Stimulated activated naive CD8-positive, alpha-beta T cell treated with anti-CD3 and anti-CD28 coated beads, Interleukin-15, Interleukin-2, amounts not matched to agents 100 U/mL and 50 U/mL, for 24 hours (primary cell): ENCODE measurements around the gene CACNA1H.
A peak's percentile ranks its signal among the peaks of the same experiment; 100 is the strongest.
"Not testable (repeated sequence)": the region's sequence is repeated elsewhere in the genome, so short reads cannot be mapped to it uniquely, and the experiment has no call there.

ENCODE experiments used
- ATAC-seq: fragments of 150-1000 bp; cut with Tn5 transposase; one replicate; pipeline ENCODE4 v1.10.0; 2021
- DNase-seq: peaks from one replicate; pipeline ENCODE4 v3.0.0; 2021

The CACNA1H gene

GRCh38 chr16:1175566-1176279, 22.8 kb downstream of the CACNA1H start:
- ATAC-seq (no peak), DNase-seq (no peak)

DNA sequence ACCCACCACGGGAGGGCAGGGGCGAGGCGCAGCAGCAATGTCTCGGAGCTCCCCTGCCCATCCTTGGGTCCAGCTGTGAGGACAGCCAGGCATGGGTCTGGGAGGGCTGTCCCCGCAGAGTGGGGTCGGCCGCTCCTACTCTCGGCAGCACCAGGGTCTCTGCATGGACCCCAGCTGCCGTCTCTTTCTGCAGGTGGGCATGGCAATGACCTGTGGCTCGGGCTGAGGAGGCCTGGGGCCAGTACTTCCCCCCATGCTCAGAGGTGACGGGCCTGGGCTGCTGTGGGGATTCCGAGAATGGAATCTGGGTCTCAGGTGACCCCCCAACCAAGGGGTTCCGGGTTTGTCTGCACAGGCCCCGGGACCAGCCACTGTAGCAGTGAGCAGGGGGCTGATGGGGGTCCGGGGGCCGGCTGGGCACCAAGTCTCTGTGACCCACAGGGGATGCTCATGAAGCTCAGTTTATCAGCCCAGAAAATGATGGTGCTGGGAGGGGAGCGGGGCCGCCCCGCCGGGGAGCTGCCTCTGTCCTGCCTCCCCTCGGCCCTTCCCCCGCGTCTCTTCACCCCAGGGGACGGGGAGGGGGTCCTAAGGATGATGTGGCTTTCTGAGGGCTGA, 23.5 kb downstream of the CACNA1H start:
- ATAC-seq (no peak), DNase-seq (no peak)

DNA sequence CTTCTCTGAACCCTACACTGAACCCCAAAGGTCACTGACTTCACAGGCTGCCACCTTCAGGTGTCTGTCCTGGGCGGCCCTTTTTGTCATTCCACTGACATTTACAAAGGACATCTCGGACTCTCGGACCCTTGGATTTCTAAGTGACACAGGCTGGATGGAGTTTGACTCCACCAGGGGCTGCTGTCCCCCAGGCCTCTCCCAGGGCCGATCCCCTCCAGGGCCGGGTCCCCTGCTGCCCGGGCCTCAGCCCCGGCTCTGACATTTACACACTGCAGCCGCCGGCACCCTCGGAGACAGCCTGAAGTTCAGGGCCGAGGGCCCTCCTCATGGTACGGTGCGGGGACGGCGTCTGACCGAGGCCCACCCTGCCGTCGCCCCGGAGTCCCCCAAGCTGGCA, 24.1 kb downstream of the CACNA1H start:
- ATAC-seq: no peak
- no peak for DNase-seq

GRCh38 chr16:1177750-1178149, 24.8 kb downstream of the CACNA1H start:
- ATAC-seq (no peak), DNase-seq (no peak)

- ATAC-seq (no peak), DNase-seq (no peak)
Observed at GRCh38 chr16:1178295-1178910, 25.5 kb downstream of the CACNA1H start.

DNA sequence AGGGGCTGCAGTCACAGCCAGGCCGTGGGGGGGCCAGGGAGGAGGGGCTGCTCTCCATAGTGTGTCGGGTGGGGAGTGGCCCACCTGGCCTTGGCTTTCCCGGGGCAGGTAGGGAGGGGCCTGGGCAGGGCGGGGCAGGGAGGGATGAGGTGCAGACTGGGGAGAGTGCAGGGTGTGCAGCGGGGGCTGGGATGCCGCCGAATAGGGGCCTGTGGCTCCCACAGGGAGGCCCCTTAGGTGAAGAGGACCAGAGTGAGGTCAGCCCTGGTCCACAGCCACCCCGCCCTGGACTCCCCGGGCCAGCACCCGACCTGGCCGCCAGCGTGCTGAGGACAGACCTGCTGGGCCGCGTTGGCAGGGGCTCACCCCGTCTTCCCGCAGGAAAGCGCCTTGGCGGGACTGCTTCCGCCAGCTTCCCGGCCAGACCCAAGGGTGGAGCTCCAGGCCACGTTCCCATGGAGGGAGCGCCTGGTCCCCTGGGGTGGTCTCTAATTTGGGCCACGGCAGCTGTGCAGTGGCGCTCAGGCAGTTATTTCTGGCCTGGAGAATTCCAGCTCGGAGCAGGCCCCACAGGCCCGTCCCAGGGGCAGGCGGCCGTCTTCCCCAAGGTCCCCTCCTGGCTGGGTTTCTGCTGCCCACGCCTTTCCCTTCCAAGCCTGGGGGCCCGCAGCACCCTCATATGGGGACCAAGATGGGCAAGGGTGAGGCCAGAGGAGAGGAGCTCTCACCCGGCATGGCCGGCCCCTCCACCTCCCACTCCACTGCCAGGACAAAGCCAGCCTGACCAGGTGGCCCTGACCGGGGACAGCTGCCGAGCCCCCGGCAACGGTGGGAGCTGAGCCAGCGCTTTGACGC, 27.9 kb downstream of the CACNA1H start:
- no peak for ATAC-seq

DNA sequence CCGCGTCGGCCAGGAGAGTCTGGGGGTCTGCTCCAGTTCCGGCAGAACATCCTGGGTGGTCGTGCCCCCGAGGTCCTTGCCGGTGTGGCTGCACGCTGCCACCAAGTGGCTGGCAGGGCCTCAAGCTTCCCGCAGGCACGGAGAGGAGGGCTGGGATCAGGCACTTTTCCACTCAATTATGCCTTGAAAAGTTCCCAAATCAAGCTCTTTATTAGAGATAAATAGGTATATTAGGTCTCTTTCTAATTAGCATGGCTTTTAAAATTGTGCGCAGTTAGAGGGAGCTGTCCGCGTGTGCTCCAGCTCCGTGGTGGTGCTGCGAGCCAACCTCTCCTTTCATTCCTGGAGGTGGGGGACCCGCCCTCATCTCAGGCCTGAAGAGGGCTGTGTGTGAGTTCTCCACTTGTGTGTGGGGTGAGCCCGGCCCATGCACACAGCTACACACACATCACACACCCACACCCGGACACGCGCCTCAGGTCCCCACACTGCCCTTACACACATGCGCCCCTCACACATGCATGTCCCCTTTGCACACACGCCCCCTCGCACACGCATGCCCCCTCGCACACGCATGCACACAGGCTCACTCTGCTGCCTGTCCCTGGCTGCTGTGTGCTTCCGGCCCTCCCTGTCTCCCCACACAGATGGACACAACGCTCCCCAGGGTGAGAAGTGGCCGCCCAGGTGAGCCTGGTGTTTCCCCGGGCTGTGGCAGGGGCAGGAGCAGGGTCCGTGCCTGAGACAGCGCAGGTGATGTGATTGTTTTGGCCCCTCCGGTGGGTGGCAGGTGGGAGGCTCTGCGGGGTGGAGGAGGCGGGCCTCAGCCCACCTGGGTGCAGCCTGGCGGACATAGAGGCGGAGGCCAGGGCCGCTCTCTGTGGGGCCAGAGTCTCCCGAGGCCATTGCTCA, 28.8 kb downstream of the CACNA1H start:
- ATAC-seq: no peak
- DNase-seq: no peak

More for the DNA sequence above, 27.9 kb downstream of the CACNA1H start:
- no peak for DNase-seq

DNA sequence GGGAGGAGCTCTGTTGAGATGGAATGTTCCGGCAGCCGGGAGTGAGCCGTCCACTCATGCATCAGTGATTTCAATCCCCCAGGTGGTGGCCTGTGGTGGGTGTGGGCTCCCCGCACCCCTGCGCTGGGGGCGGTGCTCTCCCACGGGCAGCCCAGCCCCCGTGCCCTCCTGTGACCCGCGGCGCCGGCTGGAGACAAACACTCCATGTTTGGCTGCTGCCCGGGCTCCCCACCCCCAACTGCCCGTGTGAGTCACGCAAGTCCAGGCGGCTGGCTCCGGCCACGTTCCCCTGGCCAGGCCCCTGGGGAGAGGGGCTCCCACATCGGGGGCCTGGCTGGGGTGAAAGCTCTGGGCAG, 29.4 kb downstream of the CACNA1H start:
- no peak for DNase-seq
- ATAC-seq: no peak

DNA sequence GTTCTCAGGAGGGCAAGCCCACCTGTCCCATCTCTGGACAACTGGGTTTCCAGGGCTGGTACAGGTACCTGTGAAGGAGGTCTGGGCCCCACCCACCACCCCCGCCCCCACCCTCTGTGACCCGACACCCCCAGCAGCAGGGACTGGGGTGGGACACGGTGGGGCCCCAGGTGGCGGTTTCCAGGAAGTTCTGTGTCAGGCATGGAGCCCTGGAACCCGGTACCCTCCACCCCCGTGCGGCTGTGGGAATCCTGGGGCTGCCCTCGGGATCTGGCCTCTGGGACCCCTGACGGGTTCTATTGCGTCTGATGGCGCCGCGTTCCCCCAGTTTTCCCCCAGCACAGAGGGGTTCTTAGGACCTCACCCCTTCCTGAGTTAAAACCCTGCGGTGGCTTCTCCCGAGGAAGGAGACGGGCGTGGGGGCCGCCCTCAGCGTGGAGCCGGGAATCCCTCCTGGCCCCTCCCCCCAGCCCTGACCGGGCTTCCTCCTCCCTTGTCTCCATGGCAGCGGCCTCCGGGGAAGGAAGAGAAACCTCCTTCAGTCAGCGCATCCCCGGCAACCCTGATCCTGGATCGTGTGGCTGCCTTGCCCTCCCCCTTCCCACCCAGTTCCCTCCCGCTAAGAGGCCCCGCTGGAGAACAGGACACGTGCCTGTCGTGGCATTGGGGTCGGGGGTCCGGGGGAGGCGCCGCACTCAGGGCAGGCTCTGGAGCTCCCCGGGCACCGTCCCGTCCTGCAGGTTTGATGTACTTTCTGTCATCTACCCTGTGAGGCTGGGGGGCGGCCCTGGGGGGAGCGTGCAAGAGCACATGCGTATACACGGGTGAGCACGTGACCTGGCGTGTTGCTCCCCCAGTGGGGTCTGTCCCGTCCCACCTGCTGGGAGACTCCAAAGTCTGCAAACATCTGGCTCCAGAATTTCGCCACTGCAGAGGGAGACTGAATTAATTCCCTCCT, 30.3 kb downstream of the CACNA1H start:
- ATAC-seq: no peak
- no peak for DNase-seq

GRCh38 chr16:1184156-1184868, 31.4 kb downstream of the CACNA1H start:
- ATAC-seq: no peak
- DNase-seq: no peak

DNA sequence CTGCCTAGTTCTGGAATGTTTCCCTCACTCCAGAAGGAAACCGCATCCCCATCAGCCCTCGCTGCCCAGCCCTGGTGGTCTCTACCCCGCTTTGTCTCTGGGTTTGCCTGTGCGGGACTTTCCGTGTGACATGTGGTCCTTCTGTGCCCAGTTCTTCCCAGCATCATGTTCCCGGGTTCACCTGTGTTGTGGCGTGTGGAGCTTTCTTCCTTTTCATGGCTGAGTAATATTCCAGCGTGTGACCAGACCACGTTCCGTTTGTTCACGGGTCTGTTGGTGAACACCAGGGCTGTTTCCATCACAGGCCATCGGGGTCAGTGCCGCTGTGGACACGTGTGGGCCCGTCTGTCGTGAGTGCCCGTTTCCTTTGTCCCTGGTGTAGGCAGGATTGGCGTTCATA, 32.1 kb downstream of the CACNA1H start:
- DNase-seq (no peak), ATAC-seq (no peak)

GRCh38 chr16:1185460-1186207, 32.7 kb downstream of the CACNA1H start:
- not testable (repeated sequence) for ATAC-seq, DNase-seq

DNA sequence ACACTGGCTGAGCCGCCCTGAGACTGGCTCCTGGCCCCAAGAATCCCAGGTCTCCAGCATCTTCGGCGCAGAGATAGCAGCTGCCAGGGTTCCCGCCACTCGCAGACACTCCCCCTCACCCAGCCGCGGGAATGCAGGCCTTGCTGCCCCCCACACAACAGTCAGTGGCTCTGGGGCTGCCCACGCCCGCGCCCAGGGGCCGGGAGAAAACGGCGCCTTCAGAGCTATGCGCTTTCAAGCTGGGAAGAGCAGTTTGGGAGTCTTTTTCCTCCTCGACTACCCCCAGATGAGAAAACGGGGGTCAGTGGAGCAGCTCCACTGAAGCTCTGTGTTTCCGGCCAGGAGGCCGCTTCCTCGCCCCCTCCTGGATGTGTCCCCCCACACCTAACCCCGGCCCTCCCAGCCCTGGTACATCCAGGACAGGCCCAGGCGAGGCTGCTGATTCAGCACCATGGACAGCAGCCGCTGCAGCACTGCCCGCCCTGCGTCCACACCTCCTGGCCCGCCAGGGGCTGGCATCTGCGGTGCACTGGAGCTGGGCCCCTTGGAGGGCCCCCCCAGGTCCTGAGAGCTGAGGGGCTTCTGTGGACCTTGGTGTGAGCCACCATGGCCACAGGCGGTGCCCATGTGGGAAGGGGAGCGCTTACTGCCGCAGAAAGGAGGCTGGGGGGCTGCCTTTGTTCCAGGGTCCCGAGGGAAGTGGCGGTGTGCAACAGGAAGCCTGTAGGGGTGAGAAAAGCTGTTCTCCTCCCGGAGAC, 35.7 kb downstream of the CACNA1H start:
- ATAC-seq (no peak), DNase-seq (peak; percentile 53)

GRCh38 chr16:1189455-1189854, 36.5 kb downstream of the CACNA1H start:
- no peak for DNase-seq

GRCh38 chr16:1190789-1191188, 37.9 kb downstream of the CACNA1H start:
- not testable (repeated sequence) for DNase-seq, ATAC-seq

More at GRCh38 chr16:1189455-1189854, 36.5 kb downstream of the CACNA1H start:
- ATAC-seq: no peak

- DNase-seq: no peak
- no peak for ATAC-seq
Observed at GRCh38 chr16:1192384-1193073, 39.6 kb downstream of the CACNA1H start.

DNA sequence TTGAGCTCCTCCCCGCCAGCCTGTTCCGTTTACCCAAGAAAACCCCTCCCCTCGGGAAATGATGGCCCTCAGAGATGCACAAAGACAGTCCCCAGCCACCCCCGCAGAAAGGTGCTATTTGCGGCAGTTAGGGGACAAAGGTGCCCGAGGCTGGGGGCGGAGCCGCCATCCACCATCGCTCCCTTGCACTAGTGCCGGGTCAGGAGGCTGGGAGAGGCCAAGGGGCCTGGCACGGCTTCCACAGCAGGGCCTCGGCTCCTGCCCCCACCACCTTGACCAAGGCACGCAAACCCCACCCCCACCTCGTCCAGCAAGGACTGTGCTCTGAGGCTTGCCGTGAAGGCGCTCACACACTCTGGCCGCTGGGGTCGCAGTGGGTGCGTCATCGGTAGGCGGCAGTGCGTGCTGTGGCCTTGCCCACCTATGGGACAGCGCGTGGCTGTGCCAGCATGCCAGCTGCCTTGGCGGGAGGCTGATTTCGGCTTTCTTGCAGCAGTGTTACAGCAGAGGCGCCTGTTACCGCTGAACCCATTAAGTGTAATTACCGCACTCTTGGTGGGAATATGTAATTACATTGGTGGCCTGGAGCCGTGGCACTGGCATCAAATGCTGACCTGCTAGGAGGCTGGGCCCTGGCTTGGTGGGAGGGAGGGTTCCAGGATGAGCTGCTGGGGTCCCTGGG, 40.4 kb downstream of the CACNA1H start:
- DNase-seq: no peak
- no peak for ATAC-seq
